AG10803 (cell line): ENCODE data around the gene GRM4.

Experiments
- DNase-seq: peaks from one replicate; pipeline ENCODE4 v3.0.0; 2010; ENCODE audit warnings: low read depth
- H3K4me3 ChIP-seq: 2 replicates; pipeline ENCODE4 v1.5.1; 2011; ENCODE audit warnings: mild to moderate bottlenecking, low read length, control low read depth
- TF ChIP-seq, protein P1 (sequence below): conservative IDR thresholded peaks from 2 replicates; pipeline ENCODE4 v1.5.1; 2011; ENCODE audit warnings: mild to moderate bottlenecking, low read length, control low read depth, inconsistent platforms

The GRM4 gene

GRCh38 chr6:33992191-33992590 is 153.7 kb downstream of the GRM4 start:
- DNase-seq, result no peak
- TF ChIP-seq, protein P1, sequence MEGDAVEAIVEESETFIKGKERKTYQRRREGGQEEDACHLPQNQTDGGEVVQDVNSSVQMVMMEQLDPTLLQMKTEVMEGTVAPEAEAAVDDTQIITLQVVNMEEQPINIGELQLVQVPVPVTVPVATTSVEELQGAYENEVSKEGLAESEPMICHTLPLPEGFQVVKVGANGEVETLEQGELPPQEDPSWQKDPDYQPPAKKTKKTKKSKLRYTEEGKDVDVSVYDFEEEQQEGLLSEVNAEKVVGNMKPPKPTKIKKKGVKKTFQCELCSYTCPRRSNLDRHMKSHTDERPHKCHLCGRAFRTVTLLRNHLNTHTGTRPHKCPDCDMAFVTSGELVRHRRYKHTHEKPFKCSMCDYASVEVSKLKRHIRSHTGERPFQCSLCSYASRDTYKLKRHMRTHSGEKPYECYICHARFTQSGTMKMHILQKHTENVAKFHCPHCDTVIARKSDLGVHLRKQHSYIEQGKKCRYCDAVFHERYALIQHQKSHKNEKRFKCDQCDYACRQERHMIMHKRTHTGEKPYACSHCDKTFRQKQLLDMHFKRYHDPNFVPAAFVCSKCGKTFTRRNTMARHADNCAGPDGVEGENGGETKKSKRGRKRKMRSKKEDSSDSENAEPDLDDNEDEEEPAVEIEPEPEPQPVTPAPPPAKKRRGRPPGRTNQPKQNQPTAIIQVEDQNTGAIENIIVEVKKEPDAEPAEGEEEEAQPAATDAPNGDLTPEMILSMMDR, result no peak
- no peak overlapping the region for H3K4me3 ChIP-seq

GRCh38 chr6:33991610-33992009 is 154.3 kb downstream of the GRM4 start:
- no peak overlapping the region for H3K4me3 ChIP-seq
- TF ChIP-seq, protein P1, result no peak
- no peak for DNase-seq

DNA sequence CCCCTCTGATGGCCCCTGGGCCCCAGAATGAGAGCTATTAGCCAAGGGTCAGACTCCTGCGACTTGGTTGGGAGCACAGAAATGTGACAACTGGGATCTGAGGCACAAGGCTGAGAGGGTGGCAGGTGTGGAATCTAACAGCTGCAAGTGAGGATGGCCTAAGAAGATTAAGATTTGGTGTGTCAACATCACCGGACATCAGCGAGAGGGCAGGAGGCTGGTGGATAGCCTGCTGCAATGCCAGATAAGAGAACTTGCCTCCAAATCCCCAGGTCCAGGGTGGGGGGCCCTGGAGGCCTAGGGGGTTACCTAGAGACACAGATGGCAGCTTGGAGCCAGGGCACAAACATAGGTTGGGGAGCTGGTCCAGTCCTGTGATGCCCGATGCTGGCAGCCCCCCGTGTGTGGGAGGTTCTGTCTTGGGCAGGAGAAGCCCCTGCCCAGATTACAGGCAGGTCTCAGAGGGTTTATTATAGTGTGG is 155.8 kb downstream of the GRM4 start:
- no peak overlapping the region for H3K4me3 ChIP-seq
- DNase-seq, result no peak
- TF ChIP-seq, protein P1, result no peak

DNA sequence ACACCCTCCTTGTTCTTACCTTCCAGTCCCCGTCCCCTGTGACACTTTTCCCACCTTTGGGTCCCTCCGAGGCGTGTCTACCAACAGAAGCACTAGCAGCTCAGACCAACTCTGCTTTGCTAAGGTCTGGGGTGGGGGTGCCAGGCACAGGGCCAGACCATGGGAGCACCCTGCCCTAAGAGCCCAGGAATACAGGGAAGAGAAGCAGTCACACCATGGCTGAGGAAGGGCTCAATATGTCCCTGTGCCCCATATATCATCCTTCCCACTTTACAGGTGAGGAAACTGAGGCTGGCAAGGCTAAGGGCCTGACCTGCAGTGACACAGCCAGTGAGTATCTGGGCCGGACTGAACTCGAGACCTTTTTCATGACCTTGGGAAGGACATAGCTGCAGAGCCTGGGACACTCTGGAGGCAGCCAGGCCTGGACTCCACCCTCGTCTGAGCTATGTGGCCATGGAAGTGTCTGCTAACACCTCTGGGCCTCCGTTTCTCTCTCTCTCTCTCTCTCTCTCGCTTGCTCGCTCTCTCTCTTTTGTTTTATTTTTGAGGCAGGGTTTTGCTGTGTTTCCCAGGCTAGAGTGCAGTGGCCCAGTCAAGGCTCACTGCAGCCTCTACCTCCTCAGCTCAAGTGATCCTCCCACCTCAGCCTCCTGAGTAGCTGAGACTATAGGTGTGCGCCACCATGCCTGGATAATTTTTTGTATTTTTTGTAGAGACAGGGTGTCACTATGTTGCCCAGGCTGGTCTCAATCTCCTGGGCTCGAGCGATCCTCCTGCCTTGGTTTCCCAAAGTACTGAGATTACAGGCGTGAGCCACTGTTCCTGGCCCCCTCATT is 156.7 kb downstream of the GRM4 start:
- H3K4me3 ChIP-seq, result no peak overlapping the region
- TF ChIP-seq, protein P1, result no peak
- no peak for DNase-seq

DNA sequence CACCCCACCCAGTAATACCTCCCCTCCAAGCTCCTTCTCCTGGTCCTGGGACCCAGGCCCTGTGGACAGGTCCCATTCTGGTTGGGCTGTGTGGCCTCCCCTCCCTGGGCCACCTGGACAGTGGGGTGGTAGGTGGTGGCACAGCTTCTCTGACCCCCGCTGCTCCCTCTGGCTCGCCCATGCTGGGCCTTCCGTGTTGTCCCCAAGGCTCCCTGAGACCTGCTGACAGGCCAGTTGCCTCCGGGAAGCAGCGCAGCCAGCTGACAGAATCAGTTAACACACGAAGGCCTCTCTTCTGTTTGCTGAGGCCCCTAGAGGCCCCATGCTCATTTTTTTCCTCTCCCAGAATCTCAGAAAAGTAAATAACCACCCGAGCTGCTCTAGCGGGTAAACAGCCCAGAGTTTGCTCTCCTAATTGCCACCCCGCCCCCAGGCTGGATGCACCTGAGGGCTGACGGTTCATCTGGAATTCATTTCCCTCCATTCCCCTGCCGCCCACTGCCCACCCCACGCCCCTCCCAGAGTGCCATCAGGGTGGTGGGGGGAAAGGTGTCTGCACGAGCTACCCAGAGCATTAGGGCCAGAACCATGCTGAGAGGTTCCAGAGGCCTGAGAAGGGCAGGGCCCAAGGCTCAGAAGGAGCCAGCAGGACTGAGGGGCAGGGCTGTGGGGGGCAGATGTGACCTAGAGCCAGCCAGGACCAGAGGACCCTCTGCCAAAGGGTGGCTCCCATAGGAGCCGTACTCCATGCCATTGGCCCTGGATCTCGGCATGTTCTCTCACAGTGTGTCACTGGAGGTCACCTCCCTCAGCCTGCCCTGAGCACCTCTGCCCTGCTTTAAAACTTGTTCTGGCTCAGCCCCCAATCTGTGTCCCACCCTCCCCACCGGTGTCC is 157.5 kb downstream of the GRM4 start:
- TF ChIP-seq, protein P1, result no peak
- H3K4me3 ChIP-seq, result no peak overlapping the region
- no peak for DNase-seq

DNA sequence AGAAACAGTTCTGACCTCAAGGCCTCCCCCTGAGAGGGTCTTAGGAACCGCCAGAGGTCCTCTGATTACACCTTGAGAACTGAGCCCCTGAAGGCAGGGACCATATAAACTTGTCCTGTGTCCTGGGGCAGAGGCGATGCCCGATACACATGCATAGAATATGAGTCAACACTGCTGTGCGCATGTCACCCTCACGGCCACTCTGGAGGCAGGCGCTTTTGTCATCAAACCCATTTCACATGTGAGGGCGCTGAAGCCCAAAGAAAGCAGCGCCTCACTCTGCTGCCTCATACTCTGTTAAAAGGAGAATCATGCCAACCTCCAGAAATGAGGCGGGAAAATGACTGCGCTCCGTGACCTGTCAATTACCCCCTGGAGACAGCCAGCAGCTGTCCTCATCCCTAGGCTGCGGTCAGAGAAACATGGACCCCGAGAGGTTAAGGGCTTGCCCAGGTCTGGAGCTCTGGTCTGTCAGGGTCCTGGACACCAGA is 158.3 kb downstream of the GRM4 start:
- H3K4me3 ChIP-seq, result no peak overlapping the region
- TF ChIP-seq, protein P1, result no peak
- no peak for DNase-seq
